H9 (cell line): Measurements from ENCODE around the gene HAUS6. TPM values are rescaled to one million over a fixed set of nuclear protein-coding genes. Genes with fewer than 3 reads are reported as not detected.

Experiments used
- DNase-seq: peaks from one replicate; pipeline ENCODE4 v3.0.0-alpha.2; 2017
- H2AFZ ChIP-seq: one replicate; pipeline ENCODE4 v1.6.1; 2013; ENCODE audit warnings: mild to moderate bottlenecking, low read length, control low read depth, moderate library complexity
- H2AK5ac ChIP-seq: 2 replicates; pipeline ENCODE4 v1.6.1; 2013; ENCODE audit warnings: low read length, control low read depth, mixed read lengths; ENCODE audit not compliant: insufficient read length
- H2BK120ac ChIP-seq: one replicate; pipeline ENCODE4 v1.6.1; 2013; ENCODE audit warnings: low read depth, mild to moderate bottlenecking, low read length, control low read depth, inconsistent platforms; ENCODE audit not compliant: poor library complexity, severe bottlenecking
- H2BK12ac ChIP-seq: 2 replicates; pipeline ENCODE4 v1.6.1; 2013; ENCODE audit warnings: low read length, control low read depth, mixed read lengths, low read depth; ENCODE audit not compliant: insufficient read length
- H2BK15ac ChIP-seq: 2 replicates; pipeline ENCODE4 v1.6.1; 2013; ENCODE audit warnings: low read depth, low read length, control low read depth
- H2BK20ac ChIP-seq: one replicate; pipeline ENCODE4 v1.6.1; 2013; ENCODE audit warnings: low read depth, mild to moderate bottlenecking, low read length, control low read depth, inconsistent platforms; ENCODE audit not compliant: poor library complexity, severe bottlenecking
- H2BK5ac ChIP-seq: 2 replicates; pipeline ENCODE4 v1.6.1; 2013; ENCODE audit warnings: low read length, control low read depth, mixed read lengths; ENCODE audit not compliant: insufficient read length
- H3K14ac ChIP-seq: 2 replicates; pipeline ENCODE4 v1.6.1; 2013; ENCODE audit warnings: low read length, control low read depth; ENCODE audit not compliant: insufficient read depth
- H3K18ac ChIP-seq: 2 replicates; pipeline ENCODE4 v1.6.1; 2013; ENCODE audit warnings: low read depth, mild to moderate bottlenecking, mixed read lengths, low read length, control low read depth; ENCODE audit not compliant: insufficient read length
- H3K23ac ChIP-seq: 2 replicates; pipeline ENCODE4 v1.6.1; 2013; ENCODE audit warnings: low read length, control low read depth, mixed read lengths, low read depth; ENCODE audit not compliant: insufficient read length
- H3K23me2 ChIP-seq: 2 replicates; pipeline ENCODE4 v1.6.1; 2013; ENCODE audit warnings: low read depth, mild to moderate bottlenecking, mixed read lengths, low read length, control low read depth; ENCODE audit not compliant: insufficient read length, poor library complexity, severe bottlenecking
- H3K27ac ChIP-seq: 2 replicates; pipeline ENCODE4 v1.5.1; 2013; ENCODE audit warnings: low read length, control low read depth, mixed read lengths, low read depth; ENCODE audit not compliant: insufficient read length
- H3K27me3 ChIP-seq: 2 replicates; pipeline ENCODE4 v1.6.1; 2013; ENCODE audit warnings: low read length, control low read depth, inconsistent platforms; ENCODE audit not compliant: insufficient read depth
- H3K4ac ChIP-seq: 2 replicates; pipeline ENCODE4 v1.6.1; 2013; ENCODE audit warnings: low read depth, mild to moderate bottlenecking, control low read depth, inconsistent platforms, low read length, moderate library complexity
- H3K4me1 ChIP-seq: 2 replicates; pipeline ENCODE4 v1.6.1; 2013; ENCODE audit warnings: low read length, control low read depth, inconsistent platforms; ENCODE audit not compliant: insufficient read depth
- H3K4me2 ChIP-seq: 2 replicates; pipeline ENCODE4 v1.6.1; 2013; ENCODE audit warnings: low read length, control low read depth, mixed read lengths; ENCODE audit not compliant: insufficient read length, insufficient read depth
- H3K56ac ChIP-seq: 2 replicates; pipeline ENCODE4 v1.6.1; 2013; ENCODE audit warnings: low read depth, mild to moderate bottlenecking, mixed read lengths, low read length, control low read depth; ENCODE audit not compliant: insufficient read length
- H3K79me1 ChIP-seq: 2 replicates; pipeline ENCODE4 v1.6.1; 2013; ENCODE audit warnings: low read depth, mild to moderate bottlenecking, moderate library complexity, low read length, control low read depth, inconsistent platforms; ENCODE audit not compliant: insufficient read depth, poor library complexity, severe bottlenecking
- H3K79me2 ChIP-seq: 2 replicates; pipeline ENCODE4 v1.6.1; 2013; ENCODE audit warnings: low read length, control low read depth, inconsistent platforms; ENCODE audit not compliant: insufficient read depth
- H3K9ac ChIP-seq: 2 replicates; pipeline ENCODE4 v1.6.1; 2013; ENCODE audit warnings: low read length, control low read depth, mixed read lengths; ENCODE audit not compliant: insufficient read length; ENCODE audit errors: extremely low read depth
- H3K9me3 ChIP-seq: one replicate; pipeline ENCODE4 v1.6.1; 2013; ENCODE audit warnings: low read depth, low read length, inconsistent platforms; ENCODE audit not compliant: control insufficient read depth
- H3T11ph ChIP-seq: one replicate; pipeline ENCODE4 v1.6.1; 2013; ENCODE audit warnings: mild to moderate bottlenecking, low read length, control low read depth, inconsistent platforms
- H4K20me1 ChIP-seq: one replicate; pipeline ENCODE4 v1.6.1; 2013; ENCODE audit not compliant: control insufficient read depth, insufficient read length, insufficient read depth
- H4K5ac ChIP-seq: 2 replicates; pipeline ENCODE4 v1.6.1; 2013; ENCODE audit warnings: low read depth, mild to moderate bottlenecking, mixed read lengths, low read length, control low read depth; ENCODE audit not compliant: insufficient read length
- H4K8ac ChIP-seq: replicated peaks from 2 replicates; pipeline ENCODE4 v1.6.1; 2013; ENCODE audit warnings: low read length, control low read depth, mixed read lengths, low read depth; ENCODE audit not compliant: insufficient read length
- H4K91ac ChIP-seq: 2 replicates; pipeline ENCODE4 v1.6.1; 2013; ENCODE audit warnings: low read depth, mild to moderate bottlenecking, moderate library complexity, mixed read lengths, low read length, control low read depth; ENCODE audit not compliant: insufficient read length
- H3K27ac Mint-ChIP-seq, 3 experiments: 2 replicates in 2 of 3; 3 replicates in 1 of 3; pipeline ENCODE4 v1.8.0; 2020 to 2021; ENCODE audit warnings: mixed read lengths in 3 of 3, mild to moderate bottlenecking in 1 of 3, moderate library complexity in 1 of 3
- H3K27me3 Mint-ChIP-seq: 2 replicates; pipeline ENCODE4 v1.8.0; 2021; ENCODE audit warnings: low read depth, mild to moderate bottlenecking, moderate library complexity, mixed read lengths
- H3K36me3 Mint-ChIP-seq, 3 experiments: 2 replicates in 2 of 3; 3 replicates in 1 of 3; pipeline ENCODE4 v1.8.0; 2020 to 2021; ENCODE audit warnings: low read depth in 3 of 3, mixed read lengths in 3 of 3; ENCODE audit not compliant: insufficient read depth in 1 of 3
- H3K4me1 Mint-ChIP-seq, 2 experiments: 2 replicates each; pipeline ENCODE4 v1.8.0; 2020; ENCODE audit warnings: mixed read lengths in 2 of 2
- H3K4me3 Mint-ChIP-seq, 2 experiments: 2 replicates in 1 of 2; 3 replicates in 1 of 2; pipeline ENCODE4 v1.8.0; 2020 to 2021; ENCODE audit warnings: mild to moderate bottlenecking in 2 of 2, mixed read lengths in 2 of 2, moderate library complexity in 1 of 2
- H3K9me3 Mint-ChIP-seq, 2 experiments: 2 replicates in 1 of 2; 3 replicates in 1 of 2; pipeline ENCODE4 v1.8.0; 2020; ENCODE audit warnings: mild to moderate bottlenecking in 2 of 2, mixed read lengths in 2 of 2, moderate library complexity in 1 of 2
- WGBS: extraction: QIAGEN DNeasy Blood & Tissue Kit; methylation state at CpG from one replicate; pipeline ENCODE4 v1.1.7; 2013; ENCODE audit warnings: missing lambda C conversion rate, low lambda C conversion rate, mixed read lengths; ENCODE audit not compliant: insufficient read length; ENCODE audit errors: extremely low coverage; 5-methylcytosine and 5-hydroxymethylcytosine counted together
- total RNA-seq: library from RNA; stranded (reverse); gene quantifications from 2 replicates; pipeline ENCODE4 v1.2.1, GENCODE V29; 2021
- TF ChIP-seq, protein P1 (sequence below): fragments of 200-600 bp; sonication (generic); conservative IDR thresholded peaks from 3 replicates; pipeline ENCODE4 v1.8.0; 2021; ENCODE audit warnings: antibody characterized with exemption, mild to moderate bottlenecking

The HAUS6 gene
- total RNA-seq, 1 experiment from 2014 or later: 42.3 TPM

DNA sequence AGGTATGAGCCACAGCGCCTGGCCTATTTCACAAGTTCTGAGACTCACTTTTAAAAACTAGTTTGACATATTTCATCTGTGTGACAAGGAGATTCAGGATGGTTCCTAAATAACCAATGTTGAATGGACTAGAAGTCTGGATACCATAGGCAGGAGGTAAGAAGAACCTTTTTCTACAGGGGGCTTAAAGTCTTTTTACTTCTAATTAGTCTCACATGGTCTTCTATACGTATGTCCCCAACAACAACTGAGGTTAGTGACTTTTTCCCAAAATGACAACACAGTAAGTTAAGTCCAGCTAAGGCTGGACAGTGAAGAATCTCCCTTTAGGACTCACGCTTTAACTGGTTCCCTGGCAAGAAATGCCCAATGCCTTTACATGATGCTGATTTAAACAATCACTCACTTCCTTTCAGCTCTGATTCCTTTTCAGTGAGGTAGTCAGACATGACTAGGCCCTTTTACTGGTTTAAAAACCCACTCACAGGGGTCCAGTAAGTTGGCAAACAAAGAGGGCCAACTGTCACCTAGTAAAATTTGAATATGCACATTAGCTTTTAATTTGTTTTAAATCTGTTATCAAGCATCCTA, 12.1 kb upstream of the HAUS6 start:
- H2BK15ac ChIP-seq: no peak overlapping the region
- peaks cover 34 to 55% (median 46%) of the 10 kb centered on the region in 3 experiments; a peak in 6 of 7 replicates for H3K36me3 Mint-ChIP-seq
- no peaks in the 10 kb centered on the region for H3K27me3 Mint-ChIP-seq
- H3K79me1 ChIP-seq: no peaks in the 10 kb centered on the region
- H2BK20ac ChIP-seq: no peak overlapping the region
- H2AK5ac ChIP-seq: no peak overlapping the region
- TF ChIP-seq, protein P1, sequence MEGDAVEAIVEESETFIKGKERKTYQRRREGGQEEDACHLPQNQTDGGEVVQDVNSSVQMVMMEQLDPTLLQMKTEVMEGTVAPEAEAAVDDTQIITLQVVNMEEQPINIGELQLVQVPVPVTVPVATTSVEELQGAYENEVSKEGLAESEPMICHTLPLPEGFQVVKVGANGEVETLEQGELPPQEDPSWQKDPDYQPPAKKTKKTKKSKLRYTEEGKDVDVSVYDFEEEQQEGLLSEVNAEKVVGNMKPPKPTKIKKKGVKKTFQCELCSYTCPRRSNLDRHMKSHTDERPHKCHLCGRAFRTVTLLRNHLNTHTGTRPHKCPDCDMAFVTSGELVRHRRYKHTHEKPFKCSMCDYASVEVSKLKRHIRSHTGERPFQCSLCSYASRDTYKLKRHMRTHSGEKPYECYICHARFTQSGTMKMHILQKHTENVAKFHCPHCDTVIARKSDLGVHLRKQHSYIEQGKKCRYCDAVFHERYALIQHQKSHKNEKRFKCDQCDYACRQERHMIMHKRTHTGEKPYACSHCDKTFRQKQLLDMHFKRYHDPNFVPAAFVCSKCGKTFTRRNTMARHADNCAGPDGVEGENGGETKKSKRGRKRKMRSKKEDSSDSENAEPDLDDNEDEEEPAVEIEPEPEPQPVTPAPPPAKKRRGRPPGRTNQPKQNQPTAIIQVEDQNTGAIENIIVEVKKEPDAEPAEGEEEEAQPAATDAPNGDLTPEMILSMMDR: no peak
- H4K20me1 ChIP-seq: no peaks in the 10 kb centered on the region
- H3K27me3 ChIP-seq: no peaks in the 10 kb centered on the region
- H2BK5ac ChIP-seq: no peak overlapping the region
- no peak overlapping the region for H2AFZ ChIP-seq
- no peak overlapping the region for H2BK120ac ChIP-seq
- H3K23me2 ChIP-seq: no peaks in the 10 kb centered on the region
- H3K9me3 ChIP-seq: no peaks in the 10 kb centered on the region
- H3K23ac ChIP-seq: no peak overlapping the region
- no peak overlapping the region for H3K14ac ChIP-seq
- H4K91ac ChIP-seq: no peak overlapping the region
- no CpG with 5 or more reads among the region's 3 CpGs for WGBS
- peaks cover 13 to 14% of the 10 kb centered on the region in 2 experiments for H3K4me1 Mint-ChIP-seq
- no peak overlapping the region for H2BK12ac ChIP-seq
- H4K5ac ChIP-seq: no peak overlapping the region
- no peaks in the 10 kb centered on the region; the same call in 1 of the 2 replicates for H3K4me1 ChIP-seq
- H3K79me2 ChIP-seq: no peaks in the 10 kb centered on the region
- no peaks in the 10 kb centered on the region for H3K9me3 Mint-ChIP-seq
- H3K27ac Mint-ChIP-seq: no peak overlapping the region; a peak in 1 of 7 replicates
- no peak overlapping the region for H3K4me2 ChIP-seq
- H3K18ac ChIP-seq: no peak overlapping the region
- no peak overlapping the region for H4K8ac ChIP-seq
- H3K56ac ChIP-seq: no peak overlapping the region
- no peak overlapping the region for H3K27ac ChIP-seq
- no peak for DNase-seq
- no peak overlapping the region for H3K4me3 Mint-ChIP-seq
- H3K9ac ChIP-seq: no peak overlapping the region
- no peak overlapping the region for H3K4ac ChIP-seq
- H3T11ph ChIP-seq: no peak overlapping the region
